NB4 (cell line): ENCODE results near the gene ZMYM1.
A peak's percentile ranks its signal among the peaks of the same experiment; 100 is the strongest.

Experiments used
- DNase-seq: peaks from one replicate; pipeline ENCODE4 v3.0.0; 2010; ENCODE audit warnings: low read depth
- H3K4me3 ChIP-seq: one replicate; pipeline ENCODE4 v1.5.1; 2011; ENCODE audit warnings: mild to moderate bottlenecking, low read depth, low read length, moderate library complexity
- CTCF ChIP-seq: IDR thresholded peaks from one replicate; pipeline ENCODE4 v1.5.1; 2012; ENCODE audit warnings: low read depth, low read length
- MAX ChIP-seq: IDR thresholded peaks from 2 replicates; pipeline ENCODE4 v1.6.1; 2011; ENCODE audit warnings: low read depth, low read length
- MYC ChIP-seq: IDR thresholded peaks from 2 replicates; pipeline ENCODE4 v1.6.1; 2011; ENCODE audit warnings: low read depth, low read length
- POLR2A ChIP-seq: IDR thresholded peaks from 2 replicates; pipeline ENCODE4 v1.6.1; 2011; ENCODE audit warnings: mild to moderate bottlenecking; ENCODE audit not compliant: insufficient read length; ENCODE audit errors: extremely low read depth

Gene ZMYM1

GRCh38 chr1:35079003-35079930 is at the start of gene ZMYM1:
TSS of gene ZMYM1 (plus strand) at chr1:35079385. CDS start at chr1:35093988, 14,603 bp downstream.
- peak within 1 kb of the TSS; percentile 82 for H3K4me3 ChIP-seq
- peak; percentile 47 for TF ChIP-seq MYC
- peak; percentile 70 for TF ChIP-seq POLR2A
- no peak for TF ChIP-seq MAX
- no peak for TF ChIP-seq CTCF
- DNase-seq: peak; percentile 84

GRCh38 chr1:35029761-35030160 is 49.4 kb upstream of the ZMYM1 start:
- TF ChIP-seq MYC: no peak
- TF ChIP-seq CTCF: no peak
- no peak for TF ChIP-seq MAX
- no peak for TF ChIP-seq POLR2A
- peak overlapping the region; percentile 83 for H3K4me3 ChIP-seq
- peak; percentile 54 for DNase-seq

- TF ChIP-seq CTCF: no peak
- no peak for TF ChIP-seq MAX
- no peak for TF ChIP-seq MYC
- no peak for TF ChIP-seq POLR2A
- peak; percentile 7 for DNase-seq
- H3K4me3 ChIP-seq: peak overlapping the region; percentile 83
These were observed 48.8 kb upstream of the ZMYM1 start for GRCh38 chr1:35030338-35030737.

- peak overlapping the region; percentile 83 for H3K4me3 ChIP-seq
- DNase-seq: peak; percentile 64
- no peak for TF ChIP-seq POLR2A
- TF ChIP-seq MAX: no peak
- no peak for TF ChIP-seq CTCF
- no peak for TF ChIP-seq MYC
These were observed 48.3 kb upstream of the ZMYM1 start for GRCh38 chr1:35030756-35031446.

- no peak for DNase-seq
- no peak for TF ChIP-seq MYC
- TF ChIP-seq MAX: no peak
- no peak for TF ChIP-seq CTCF
- peak overlapping the region; percentile 83 for H3K4me3 ChIP-seq
These were observed 46.8 kb upstream of the ZMYM1 start for GRCh38 chr1:35032384-35032739.
